NCI-H2227 (cell line): ENCODE data around the gene RAPGEF2.
"Not testable (repeated sequence)": the region's sequence is repeated elsewhere in the genome, so short reads cannot be mapped to it uniquely, and the experiment has no call there.

Source experiments
- DNase-seq: peaks from one replicate; lab custom pipeline; 2025; ENCODE audit not compliant: unreplicated experiment; lab: John Stamatoyannopoulos, UW

Gene RAPGEF2

GRCh38 chr4:159307929-159308328 is 205.1 kb downstream of the RAPGEF2 start:
- DNase-seq, result no peak

- no peak for DNase-seq
Observed at GRCh38 chr4:159308566-159309340, 205.9 kb downstream of the RAPGEF2 start.

GRCh38 chr4:159312236-159312635 is 209.4 kb downstream of the RAPGEF2 start:
- DNase-seq, result no peak

- DNase-seq, result not testable (repeated sequence)
Observed at GRCh38 chr4:159315879-159316278, 213.0 kb downstream of the RAPGEF2 start.

- DNase-seq, result no peak
Observed at GRCh38 chr4:159317203-159317602, 214.3 kb downstream of the RAPGEF2 start.

- DNase-seq, result no peak
Observed at GRCh38 chr4:159319027-159319426, 216.1 kb downstream of the RAPGEF2 start.

GRCh38 chr4:159326480-159326879 is 223.6 kb downstream of the RAPGEF2 start:
- DNase-seq, result no peak

GRCh38 chr4:159328766-159329165 is 225.9 kb downstream of the RAPGEF2 start:
- DNase-seq, result no peak

- no peak for DNase-seq
Observed at GRCh38 chr4:159334461-159334860, 231.6 kb downstream of the RAPGEF2 start.

GRCh38 chr4:159337041-159337440 is 234.2 kb downstream of the RAPGEF2 start:
- DNase-seq, result no peak

GRCh38 chr4:159341522-159341921 is 238.6 kb downstream of the RAPGEF2 start:
- DNase-seq, result no peak

- DNase-seq, result no peak
Observed at GRCh38 chr4:159342374-159342773, 239.5 kb downstream of the RAPGEF2 start.

GRCh38 chr4:159343116-159343515 is 240.2 kb downstream of the RAPGEF2 start:
- DNase-seq, result no peak

- DNase-seq, result no peak
Observed at GRCh38 chr4:159344877-159345276, 242.0 kb downstream of the RAPGEF2 start.

GRCh38 chr4:159346681-159347080 is 243.8 kb downstream of the RAPGEF2 start:
- DNase-seq, result no peak

GRCh38 chr4:159347813-159348212 is 244.9 kb downstream of the RAPGEF2 start:
- no peak for DNase-seq

- no peak for DNase-seq
Observed at GRCh38 chr4:159349332-159349731, 246.5 kb downstream of the RAPGEF2 start.

GRCh38 chr4:159352609-159353008 is 249.7 kb downstream of the RAPGEF2 start:
- DNase-seq, result no peak

- no peak for DNase-seq
Observed at GRCh38 chr4:159353422-159354116, 250.7 kb downstream of the RAPGEF2 start.

- DNase-seq, result no peak
Observed at GRCh38 chr4:159355466-159355865, 252.6 kb downstream of the RAPGEF2 start.

GRCh38 chr4:159357350-159357749 is 254.5 kb downstream of the RAPGEF2 start:
- DNase-seq, result no peak

- DNase-seq, result no peak
Observed at GRCh38 chr4:159358226-159358625, 255.3 kb downstream of the RAPGEF2 start.
